CD4-positive, alpha-beta T cell (primary cell): ENCODE data around the gene OR2D3. TPM values are rescaled to one million over a fixed set of nuclear protein-coding genes. Genes with fewer than 3 reads are reported as not detected.

Source experiments
- ATAC-seq: fragments of 200-7000 bp; cut with Tn5 transposase; one replicate; pipeline ENCODE4 v1.10.0; 2022; ENCODE audit warnings: mild to moderate bottlenecking; ENCODE audit not compliant: poor library complexity
- CTCF ChIA-PET: fragments of 350-600 bp; sonication (Branson Sonifier 250); formaldehyde crosslinking; loops from one replicate; lab custom pipeline; 2021; ENCODE audit warnings: antibody characterized with exemption, inconsistent platforms; lab: Charles Lee
- POLR2A ChIA-PET: fragments of 350-600 bp; sonication (Branson Sonifier 250); formaldehyde crosslinking; loops from one replicate; lab custom pipeline; 2021; ENCODE audit warnings: antibody characterized with exemption, inconsistent platforms; lab: Charles Lee
- DNase-seq, 14 experiments: peaks; one replicate each; pipeline ENCODE4 v3.0.0-alpha.2; 2013 to 2020; ENCODE audit warnings: mixed read lengths in 2 of 14
- H3K27ac ChIP-seq, 2 donors: one replicate each; pipeline versions ENCODE4 v1.5.1 to v1.7.0; 2013; ENCODE audit warnings: low read length in 2 of 2, low read depth in 1 of 2, mild to moderate bottlenecking in 1 of 2
- H3K27me3 ChIP-seq, 2 experiments: 1 replicate in 1 of 2; 2 replicates in 1 of 2; pipeline versions ENCODE4 v1.6.1 to v1.7.0; 2013; ENCODE audit warnings: low read length in 2 of 2, control low read depth in 1 of 2, mild to moderate bottlenecking in 1 of 2, moderate library complexity in 1 of 2; ENCODE audit not compliant: insufficient read depth in 2 of 2, control insufficient read depth in 1 of 2
- H3K36me3 ChIP-seq: one replicate; pipeline ENCODE4 v1.6.1; 2013; ENCODE audit warnings: low read length, control low read depth; ENCODE audit not compliant: insufficient read depth
- H3K4me1 ChIP-seq: one replicate; pipeline ENCODE4 v1.6.1; 2013; ENCODE audit warnings: low read length, control low read depth; ENCODE audit not compliant: insufficient read depth
- H3K4me3 ChIP-seq: one replicate; pipeline ENCODE4 v1.5.1; 2013; ENCODE audit warnings: mild to moderate bottlenecking, low read length, moderate library complexity
- H3K9me3 ChIP-seq, 2 experiments: 1 replicate in 1 of 2; 2 replicates in 1 of 2; pipeline versions ENCODE4 v1.6.1 to v1.7.0; 2013; ENCODE audit warnings: low read length in 2 of 2, mild to moderate bottlenecking in 2 of 2, control low read depth in 1 of 2, moderate library complexity in 1 of 2; ENCODE audit not compliant: control insufficient read depth in 1 of 2, insufficient read depth in 1 of 2
- H3K27ac Mint-ChIP-seq: one replicate; pipeline ENCODE4 v1.8.0; 2020; ENCODE audit warnings: mixed read lengths
- H3K27me3 Mint-ChIP-seq: one replicate; pipeline ENCODE4 v1.8.0; 2021; ENCODE audit warnings: mixed read lengths
- H3K36me3 Mint-ChIP-seq: one replicate; pipeline ENCODE4 v1.8.0; 2021; ENCODE audit warnings: low read depth, mixed read lengths
- H3K4me1 Mint-ChIP-seq: one replicate; pipeline ENCODE4 v1.8.0; 2021; ENCODE audit warnings: low read depth, mixed read lengths
- H3K4me3 Mint-ChIP-seq: one replicate; pipeline ENCODE4 v1.8.0; 2020; ENCODE audit warnings: mild to moderate bottlenecking, mixed read lengths
- H3K9me3 Mint-ChIP-seq: one replicate; pipeline ENCODE4 v1.8.0; 2020; ENCODE audit warnings: mixed read lengths
- CTCF ChIP-seq: fragments of 200-600 bp; IDR thresholded peaks from one replicate; pipeline ENCODE4 v1.8.0; 2022; ENCODE audit warnings: antibody characterized with exemption, mild to moderate bottlenecking
- intact Hi-C, 2 experiments: fragments of 100-400 bp; cut with DNase I in 1 of 2; cut with micrococcal nuclease in 1 of 2; formaldehyde crosslinking; loops; one replicate each; pipeline versions ENCODE4 v1.15.1 to v1.9.0; 2023 to 2025; cut with DNase I, micrococcal nuclease
- total RNA-seq, 174 experiments: library from RNA in 2 of 174; stranded (reverse) in 2 of 174; gene quantifications; one replicate each; pipeline ENCODE4 v1.2.3 and lab custom pipeline; 2021 to 2026

Gene OR2D3
- total RNA-seq, 2 experiments from 2014 or later: not detected

GRCh38 chr11:6888830-6889229 lies 32.0 kb upstream of the OR2D3 start:
- Histone ChIP-seq H3K27ac (no peak overlapping the region), H3K27me3 (no peaks in the 10 kb centered on the region), H3K4me3 (no peak overlapping the region), H3K4me1 (no peaks in the 10 kb centered on the region), H3K36me3 (no peaks in the 10 kb centered on the region), H3K9me3 (peaks cover 0 to 6% of the 10 kb centered on the region in 2 experiments)
- ChIA-PET CTCF (interaction anchor here (1.2 kb wide), 1 partner anchor 11 kb away, joined by 4 read pairs; no protein-coding TSS in a partner anchor), POLR2A (no interaction called here)
- Mint-ChIP-seq H3K4me1 (no peaks in the 10 kb centered on the region), H3K27me3 (peaks cover 6% of the 10 kb centered on the region), H3K9me3 (peaks cover 3% of the 10 kb centered on the region), H3K36me3 (no peaks in the 10 kb centered on the region), H3K4me3 (no peak overlapping the region), H3K27ac (no peak overlapping the region)
- TF ChIP-seq CTCF: no peak
- DNase-seq (no peak), ATAC-seq (no peak)
- intact Hi-C loops: no loop called here

GRCh38 chr11:6889835-6890234 lies 31.0 kb upstream of the OR2D3 start:
- DNase-seq (no peak), ATAC-seq (no peak)
- H3K4me3 Mint-ChIP-seq: no peak overlapping the region
- intact Hi-C loops: no loop called here
- Histone ChIP-seq H3K9me3 (peaks cover 0 to 6% of the 10 kb centered on the region in 2 experiments), H3K36me3 (no peaks in the 10 kb centered on the region), H3K27me3 (no peaks in the 10 kb centered on the region), H3K4me1 (no peaks in the 10 kb centered on the region), H3K27ac (no peak overlapping the region), H3K4me3 (no peak overlapping the region)
- POLR2A ChIA-PET: no interaction called here
- H3K4me1 Mint-ChIP-seq: no peaks in the 10 kb centered on the region
- no peaks in the 10 kb centered on the region for H3K36me3 Mint-ChIP-seq
- H3K27ac Mint-ChIP-seq: no peak overlapping the region
- CTCF ChIA-PET: interaction anchor here (1.2 kb wide), 1 partner anchor 10 kb away, joined by 4 read pairs; no protein-coding TSS in a partner anchor
- H3K27me3 Mint-ChIP-seq: peaks cover 4% of the 10 kb centered on the region
- H3K9me3 Mint-ChIP-seq: peaks cover 3% of the 10 kb centered on the region
- TF ChIP-seq CTCF: no peak

- H3K4me1 Mint-ChIP-seq: no peaks in the 10 kb centered on the region
- Histone ChIP-seq H3K9me3 (peaks cover 0 to 6% of the 10 kb centered on the region in 2 experiments), H3K4me3 (no peak within 1 kb of the TSS), H3K36me3 (no peaks in the 10 kb centered on the region), H3K4me1 (no peaks in the 10 kb centered on the region), H3K27ac (no peak within 1 kb of the TSS), H3K27me3 (no peaks in the 10 kb centered on the region)
- ChIA-PET CTCF (no interaction called here), POLR2A (no interaction called here)
- H3K36me3 Mint-ChIP-seq: no peaks in the 10 kb centered on the region
- H3K27me3 Mint-ChIP-seq: peaks cover 8% of the 10 kb centered on the region
- H3K9me3 Mint-ChIP-seq: no peaks in the 10 kb centered on the region
- H3K4me3 Mint-ChIP-seq: no peak within 1 kb of the TSS
- no peak within 1 kb of the TSS for H3K27ac Mint-ChIP-seq
- ATAC-seq (no peak), DNase-seq (no peak)
- no peak for TF ChIP-seq CTCF
- intact Hi-C loops: no loop called here
Measured at GRCh38 chr11:6892400-6892799, 28.4 kb upstream of the OR2D3 start, which contains the start of gene OR2D2. Gene OR2D2 (minus strand): TSS chr11:6892500. CDS start chr11:6892500, 0 bp downstream.
